A549 (cell line): Measurements from ENCODE around the gene RFC4.

ENCODE experiments used
- HOXB5 ChIP-seq: fragments of 250-450 bp; sonication (Bioruptor Pico); IDR thresholded peaks from 2 replicates; pipeline ENCODE4 v1.5.0; 2020; ENCODE audit warnings: mild to moderate bottlenecking, moderate library complexity
- POLR2A ChIP-seq: IDR thresholded peaks from 2 replicates; pipeline ENCODE4 v1.6.1; 2012; ENCODE audit warnings: mild to moderate bottlenecking, low read length
- TF ChIP-seq, protein P1 (sequence below): fragments of >200 bp; sonication (Bioruptor Twin); formaldehyde crosslinking; IDR thresholded peaks from 3 replicates; pipeline ENCODE4 v1.5.1; 2016
- TF ChIP-seq, protein P2 (sequence below): IDR thresholded peaks from 2 replicates; pipeline ENCODE4 v1.6.1; 2012

- TF ChIP-seq, protein P1, sequence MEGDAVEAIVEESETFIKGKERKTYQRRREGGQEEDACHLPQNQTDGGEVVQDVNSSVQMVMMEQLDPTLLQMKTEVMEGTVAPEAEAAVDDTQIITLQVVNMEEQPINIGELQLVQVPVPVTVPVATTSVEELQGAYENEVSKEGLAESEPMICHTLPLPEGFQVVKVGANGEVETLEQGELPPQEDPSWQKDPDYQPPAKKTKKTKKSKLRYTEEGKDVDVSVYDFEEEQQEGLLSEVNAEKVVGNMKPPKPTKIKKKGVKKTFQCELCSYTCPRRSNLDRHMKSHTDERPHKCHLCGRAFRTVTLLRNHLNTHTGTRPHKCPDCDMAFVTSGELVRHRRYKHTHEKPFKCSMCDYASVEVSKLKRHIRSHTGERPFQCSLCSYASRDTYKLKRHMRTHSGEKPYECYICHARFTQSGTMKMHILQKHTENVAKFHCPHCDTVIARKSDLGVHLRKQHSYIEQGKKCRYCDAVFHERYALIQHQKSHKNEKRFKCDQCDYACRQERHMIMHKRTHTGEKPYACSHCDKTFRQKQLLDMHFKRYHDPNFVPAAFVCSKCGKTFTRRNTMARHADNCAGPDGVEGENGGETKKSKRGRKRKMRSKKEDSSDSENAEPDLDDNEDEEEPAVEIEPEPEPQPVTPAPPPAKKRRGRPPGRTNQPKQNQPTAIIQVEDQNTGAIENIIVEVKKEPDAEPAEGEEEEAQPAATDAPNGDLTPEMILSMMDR = no peak
- TF ChIP-seq, protein P2, sequence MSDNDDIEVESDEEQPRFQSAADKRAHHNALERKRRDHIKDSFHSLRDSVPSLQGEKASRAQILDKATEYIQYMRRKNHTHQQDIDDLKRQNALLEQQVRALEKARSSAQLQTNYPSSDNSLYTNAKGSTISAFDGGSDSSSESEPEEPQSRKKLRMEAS = no peak
- no peak for TF ChIP-seq POLR2A
- TF ChIP-seq HOXB5 (CRISPR knock-in tag) = no peak
Observed at GRCh38 chr3:186845756-186846155, 39.5 kb upstream of the RFC4 start.
